T-cell (primary cell): ENCODE data around the gene POLN. TPM values are rescaled to one million over a fixed set of nuclear protein-coding genes. Genes with fewer than 3 reads are reported as not detected.

ENCODE experiments used
- ATAC-seq, 4 experiments: fragments of 200-7000 bp in 3 of 4; fragments of 150-1000 bp in 1 of 4; cut with Tn5 transposase; replicated peaks in 1 of 4; 1 replicate in 3 of 4; 2 replicates in 1 of 4; pipeline ENCODE4 v1.10.0; 2021; ENCODE audit warnings: moderate library complexity in 3 of 4, mild to moderate bottlenecking in 2 of 4, moderate number of reproducible peaks in 1 of 4
- CTCF ChIA-PET, 2 donors: fragments of 300-600 bp; sonication (Branson Sonifier 250); formaldehyde crosslinking; loops; one replicate each; lab custom pipeline; 2022; ENCODE audit warnings: antibody characterized with exemption in 2 of 2; lab: Charles Lee
- POLR2A ChIA-PET, 2 donors: fragments of 300-600 bp; sonication (Branson Sonifier 250); formaldehyde crosslinking; loops; one replicate each; lab custom pipeline; 2022; ENCODE audit warnings: antibody characterized with exemption in 2 of 2; lab: Charles Lee
- DNase-seq, 35 experiments: peaks; one replicate each; pipeline versions ENCODE4 v3.0.0 to v3.0.0-alpha.2; 2013 to 2023
- H3K27ac ChIP-seq: one replicate; pipeline ENCODE4 v1.5.1; 2013; ENCODE audit warnings: low read length
- H3K27me3 ChIP-seq, 2 experiments: replicated peaks in 1 of 2; 1 replicate in 1 of 2; 2 replicates in 1 of 2; pipeline versions ENCODE4 v1.6.1 to v1.7.0; 2013; ENCODE audit warnings: low read length in 1 of 2, mixed read lengths in 1 of 2; ENCODE audit not compliant: control insufficient read depth in 2 of 2, insufficient read depth in 2 of 2; ENCODE audit errors: extremely low read depth in 1 of 2
- H3K36me3 ChIP-seq, 2 donors: 1 replicate in 1 of 2; 2 replicates in 1 of 2; pipeline versions ENCODE4 v1.6.1 to v1.7.0; 2013; ENCODE audit warnings: low read length in 1 of 2; ENCODE audit not compliant: control insufficient read depth in 2 of 2, insufficient read depth in 1 of 2; ENCODE audit errors: extremely low read depth in 1 of 2
- H3K4me1 ChIP-seq, 2 experiments: 1 replicate in 1 of 2; 2 replicates in 1 of 2; pipeline versions ENCODE4 v1.6.1 to v1.7.0; 2013; ENCODE audit warnings: low read length in 2 of 2, mixed read lengths in 1 of 2; ENCODE audit not compliant: insufficient read depth in 2 of 2, control insufficient read depth in 1 of 2; ENCODE audit errors: extremely low read depth in 1 of 2
- H3K4me3 ChIP-seq, 2 donors: 1 replicate in 1 of 2; 2 replicates in 1 of 2; pipeline versions ENCODE4 v1.5.1 to v1.7.0; 2013; ENCODE audit warnings: mild to moderate bottlenecking in 2 of 2, low read length in 1 of 2, moderate library complexity in 1 of 2; ENCODE audit not compliant: control insufficient read depth in 1 of 2; ENCODE audit errors: extremely low read depth in 1 of 2
- H3K9me3 ChIP-seq: 2 replicates; pipeline ENCODE4 v1.7.0; 2013
- H3K27ac Mint-ChIP-seq, 2 donors: one replicate each; pipeline ENCODE4 v1.8.0; 2020 to 2021; ENCODE audit warnings: mild to moderate bottlenecking in 2 of 2, mixed read lengths in 2 of 2
- H3K27me3 Mint-ChIP-seq, 2 donors: one replicate each; pipeline ENCODE4 v1.8.0; 2021 to 2022; ENCODE audit warnings: mixed read lengths in 2 of 2
- H3K36me3 Mint-ChIP-seq: one replicate; pipeline ENCODE4 v1.8.0; 2021; ENCODE audit warnings: mixed read lengths
- H3K4me1 Mint-ChIP-seq, 3 donors: one replicate each; pipeline ENCODE4 v1.8.0; 2020 to 2022; ENCODE audit warnings: mixed read lengths in 3 of 3, mild to moderate bottlenecking in 1 of 3
- H3K4me3 Mint-ChIP-seq, 3 donors: one replicate each; pipeline ENCODE4 v1.8.0; 2020 to 2022; ENCODE audit warnings: mild to moderate bottlenecking in 3 of 3, mixed read lengths in 3 of 3, moderate library complexity in 3 of 3
- H3K9me3 Mint-ChIP-seq, 3 donors: one replicate each; pipeline ENCODE4 v1.8.0; 2020 to 2022; ENCODE audit warnings: mixed read lengths in 3 of 3
- WGBS: methylation state at CpG from one replicate; pipeline ENCODE4 v1.1.5; 2013; ENCODE audit warnings: missing lambda C conversion rate; ENCODE audit not compliant: insufficient coverage; 5-methylcytosine and 5-hydroxymethylcytosine counted together
- total RNA-seq, 35 experiments: library from RNA in 6 of 35; stranded (reverse) in 6 of 35; fragments of 120-200 nt in 1 of 35; gene quantifications; one replicate each; pipeline versions ENCODE4 v1.2.1 to v1.2.4 and lab custom pipeline; 2013 to 2026

POLN gene
- total RNA-seq (1 to 10 TPM; 2.5 to 3.7 (median 2.7) TPM), total RNA-seq (lab: John Stamatoyannopoulos, UW) (0.04 to 0.93 (median 0.34) reads per million in 29 experiments)
- total RNA-seq (2013), result 2.7 TPM

- peak within 1 kb of the TSS; percentile 87 to 93 (median 92) for H3K4me3 Mint-ChIP-seq
Observed at GRCh38 chr4:2241410-2242353, at the start of gene POLN, which contains the start of gene HAUS3. Gene POLN, minus strand, starts transcription at chr4:2242121. Its CDS starts 12,890 bp downstream, at chr4:2229231. Gene HAUS3, minus strand, starts transcription at chr4:2242121. Its CDS starts 1,175 bp downstream, at chr4:2240946.

GRCh38 chr4:2290974-2291704 lies 49.2 kb upstream of the POLN start:
- Histone ChIP-seq H3K4me1 (peaks cover 32 to 68% of the 10 kb centered on the region in 2 experiments), H3K27ac (peak overlapping the region; percentile 96), H3K36me3 (no peaks in the 10 kb centered on the region), H3K27me3 (no peaks in the 10 kb centered on the region), H3K9me3 (no peaks in the 10 kb centered on the region), H3K4me3 (peak overlapping the region; percentile 15 to 42)
- Mint-ChIP-seq H3K4me3 (peak overlapping the region; percentile 56 to 79 (median 65)), H3K9me3 (peaks cover 0 to 6% (median 0%) of the 10 kb centered on the region in 3 donors), H3K27ac (peak overlapping the region; percentile 96 to 98), H3K36me3 (peaks cover 4% of the 10 kb centered on the region), H3K27me3 (no peaks in the 10 kb centered on the region), H3K4me1 (peaks cover 42 to 60% (median 55%) of the 10 kb centered on the region in 3 donors)
- ChIA-PET POLR2A (interaction anchor here in 1 of 2 donors (0.6 to 2.9 kb wide), 8 partner anchors 9 to 178 kb away, joined by 3 to 33 read pairs (median 4); partner anchors contain the start of genes CFAP99, MXD4 and RNF4), CTCF (interaction anchor here in 1 of 2 donors (0.6 to 2.1 kb wide), 10 partner anchors 9 to 175 kb away, joined by 3 to 28 read pairs (median 3); partner anchors contain the start of genes CFAP99, HAUS3, MXD4 and POLN)
- peak; percentile 48 to 93 (median 84) for DNase-seq
- peak; percentile 92 to 94 (median 93) for ATAC-seq
- 8% methylated on average over 20 of the region's 24 CpGs for WGBS

More at GRCh38 chr4:2241410-2242353, at the start of gene POLN, which contains the start of gene HAUS3:
- peaks cover 19 to 27% of the 10 kb centered on the region in 2 experiments for H3K4me1 ChIP-seq
- Mint-ChIP-seq H3K27ac (peak within 1 kb of the TSS; percentile 83 to 85), H3K27me3 (no peaks in the 10 kb centered on the region), H3K9me3 (no peaks in the 10 kb centered on the region), H3K4me1 (peaks cover 57 to 66% (median 63%) of the 10 kb centered on the region in 3 donors), H3K36me3 (peaks cover 25% of the 10 kb centered on the region)
- H3K36me3 ChIP-seq, result peaks cover 0 to 10% of the 10 kb centered on the region in 2 donors
- CTCF ChIA-PET, result interaction anchor here (0.6 to 1.9 kb wide), 10 partner anchors 18 to 177 kb away, joined by 3 to 8 read pairs (median 4); partner anchors contain the start of genes CFAP99 (in 1 of the 2) and MXD4 (in 1 of the 2)
- under 1% methylated on average over 83 of the region's 88 CpGs for WGBS
- H3K27ac ChIP-seq, result peak within 1 kb of the TSS; percentile 77
- H3K4me3 ChIP-seq, result peak within 1 kb of the TSS; percentile 89 to 95
- H3K9me3 ChIP-seq, result no peaks in the 10 kb centered on the region
- no peaks in the 10 kb centered on the region for H3K27me3 ChIP-seq
- POLR2A ChIA-PET, result interaction anchor here (0.6 to 2.0 kb wide), 9 partner anchors 11 to 570 kb away, joined by 3 to 14 read pairs (median 3); partner anchors contain the start of gene MXD4 (in 1 of the 2)
- ATAC-seq (peak; percentile 88 to 97 (median 94)), DNase-seq (peak; percentile 95 to 100 (median 98))

- CTCF ChIA-PET, result interaction anchor here in 1 of 2 donors (1.0 to 2.1 kb wide), 8 partner anchors 9 to 175 kb away, joined by 3 to 28 read pairs (median 4); partner anchors contain the start of genes CFAP99, HAUS3, POLN and ZFYVE28
- H3K4me1 ChIP-seq, result peaks cover 27 to 68% of the 10 kb centered on the region in 2 experiments
- H3K27ac ChIP-seq, result peak overlapping the region; percentile 96
- DNase-seq, result no peak
- 86% methylated on average over 5 of the region's 9 CpGs for WGBS
- ATAC-seq, result no peak
- no peaks in the 10 kb centered on the region for H3K27me3 ChIP-seq
- peak overlapping the region; percentile 96 to 98 for H3K27ac Mint-ChIP-seq
- POLR2A ChIA-PET, result interaction anchor here in 1 of 2 donors (0.6 to 2.9 kb wide), 5 partner anchors 8 to 131 kb away, joined by 3 to 33 read pairs (median 5); partner anchors contain the start of gene MXD4
- no peaks in the 10 kb centered on the region for H3K27me3 Mint-ChIP-seq
- H3K36me3 Mint-ChIP-seq, result peaks cover 4% of the 10 kb centered on the region
- no peaks in the 10 kb centered on the region for H3K9me3 ChIP-seq
- H3K4me3 Mint-ChIP-seq, result peak overlapping the region; percentile 56 to 79 (median 65)
- peaks cover 36 to 58% (median 53%) of the 10 kb centered on the region in 3 donors for H3K4me1 Mint-ChIP-seq
- peak overlapping the region in 1 of 2 donors; percentile 26 for H3K4me3 ChIP-seq
- H3K9me3 Mint-ChIP-seq, result peaks cover 0 to 6% (median 0%) of the 10 kb centered on the region in 3 donors
- H3K36me3 ChIP-seq, result no peaks in the 10 kb centered on the region
Observed at GRCh38 chr4:2290488-2290887, 48.6 kb upstream of the POLN start.

GRCh38 chr4:2289955-2290333 lies 48.0 kb upstream of the POLN start:
- ATAC-seq, result no peak
- Histone ChIP-seq H3K27ac (peak overlapping the region; percentile 96), H3K4me3 (no peak overlapping the region), H3K27me3 (no peaks in the 10 kb centered on the region), H3K36me3 (peaks cover 0 to 2% of the 10 kb centered on the region in 2 donors), H3K4me1 (peaks cover 27 to 68% of the 10 kb centered on the region in 2 experiments), H3K9me3 (no peaks in the 10 kb centered on the region)
- Mint-ChIP-seq H3K9me3 (peaks cover 0 to 6% (median 0%) of the 10 kb centered on the region in 3 donors), H3K4me3 (peak overlapping the region in 1 of 3 donors; percentile 79), H3K4me1 (peaks cover 32 to 58% (median 53%) of the 10 kb centered on the region in 3 donors), H3K36me3 (peaks cover 4% of the 10 kb centered on the region), H3K27me3 (no peaks in the 10 kb centered on the region), H3K27ac (peak overlapping the region; percentile 96 to 98)
- no peak for DNase-seq
- WGBS, result 96% methylated on average over 11 of the region's 11 CpGs
- POLR2A ChIA-PET, result interaction anchor here in 1 of 2 donors (2.9 kb wide), 1 partner anchor 8 kb away, joined by 33 read pairs; no protein-coding TSS in a partner anchor
- CTCF ChIA-PET, result interaction anchor here in 1 of 2 donors (1.4 to 2.1 kb wide), 2 partner anchors 8 to 48 kb away, joined by 3 to 28 read pairs; partner anchors contain the start of genes HAUS3 and POLN

GRCh38 chr4:2289311-2289954 lies 47.5 kb upstream of the POLN start:
- Mint-ChIP-seq H3K27me3 (no peaks in the 10 kb centered on the region), H3K4me1 (peaks cover 29 to 59% (median 56%) of the 10 kb centered on the region in 3 donors), H3K36me3 (peaks cover 4% of the 10 kb centered on the region), H3K9me3 (peaks cover 0 to 6% (median 0%) of the 10 kb centered on the region in 3 donors), H3K4me3 (peak overlapping the region in 1 of 3 donors; percentile 79), H3K27ac (peak overlapping the region; percentile 96 to 98)
- Histone ChIP-seq H3K9me3 (no peaks in the 10 kb centered on the region), H3K27ac (peak overlapping the region; percentile 96), H3K27me3 (no peaks in the 10 kb centered on the region), H3K4me3 (no peak overlapping the region), H3K4me1 (peaks cover 25 to 69% of the 10 kb centered on the region in 2 experiments), H3K36me3 (peaks cover 0 to 2% of the 10 kb centered on the region in 2 donors)
- CTCF ChIA-PET, result interaction anchor here in 1 of 2 donors (2.1 kb wide), 1 partner anchor 8 kb away, joined by 28 read pairs; no protein-coding TSS in a partner anchor
- no peak for DNase-seq
- 95% methylated on average over 9 of the region's 14 CpGs for WGBS
- POLR2A ChIA-PET, result interaction anchor here in 1 of 2 donors (2.9 kb wide), 1 partner anchor 7 kb away, joined by 33 read pairs; no protein-coding TSS in a partner anchor
- no peak for ATAC-seq
